K562 (cell line): Measurements from ENCODE around the gene SH3TC2. TPM values are rescaled to one million over a fixed set of nuclear protein-coding genes. Genes with fewer than 3 reads are reported as not detected.

Experiments
- ATAC-seq: fragments of 200-7000 bp; cut with Tn5 transposase; 3 replicates; pipeline ENCODE4 v1.9.1; 2020; ENCODE audit warnings: moderate library complexity
- BruUV-seq: library from RNA; stranded (reverse); fragments of 400-500 nt; replicated peaks from 2 replicates; lab custom pipeline; 2021; lab: Mats Ljungman, UMichigan
- CTCF ChIA-PET: fragments of 300-600 bp; formaldehyde crosslinking; extraction: SDS; loops from one replicate; lab custom pipeline; 2021; ENCODE audit warnings: low intra/inter-chr PET ratio; lab: Yijun Ruan, JAX
- POLR2A ChIA-PET: fragments of 300-600, 350-650 bp; sonication (Branson Sonifier 250); formaldehyde crosslinking; extraction: SDS; loops from one replicate; lab custom pipeline; 2021; ENCODE audit warnings: antibody characterized with exemption, inconsistent platforms; lab: Yijun Ruan, JAX
- DNase-seq, 4 experiments: peaks; one replicate each; pipeline versions ENCODE4 v3.0.0 to v3.0.0-alpha.2; 2011 to 2018; ENCODE audit warnings: low spot score in 3 of 4, mixed read lengths in 3 of 4; ENCODE audit errors: extremely low read depth in 1 of 4
- FAIRE-seq: peaks from 2 replicates; lab custom pipeline; 2011; peaks lifted over from hg19 to GRCh38; lab: Jason Lieb, UNC
- H2AFZ ChIP-seq: 2 replicates; pipeline ENCODE4 v1.6.0; 2011; ENCODE audit warnings: low read depth, low read length, control low read depth, inconsistent platforms
- H3K27ac ChIP-seq: fragments of 200-600 bp; 3 replicates; pipeline ENCODE4 v1.8.0; 2011; ENCODE audit warnings: low read depth, mild to moderate bottlenecking, control low read depth, inconsistent platforms, low read length, moderate library complexity, mixed read lengths; ENCODE audit errors: extremely low read depth
- H3K27me3 ChIP-seq, 2 experiments: fragments of 300-600 bp in 1 of 2; 2 replicates in 1 of 2; 3 replicates in 1 of 2; pipeline versions ENCODE4 v1.6.0 to v1.8.0; 2011; ENCODE audit warnings: inconsistent platforms in 2 of 2, low read length in 2 of 2, mild to moderate bottlenecking in 1 of 2, mixed read lengths in 1 of 2, moderate library complexity in 1 of 2; ENCODE audit not compliant: control insufficient read depth in 2 of 2, insufficient read depth in 2 of 2
- H3K36me3 ChIP-seq: fragments of 300-600 bp; 3 replicates; pipeline ENCODE4 v1.8.0; 2011; ENCODE audit warnings: mild to moderate bottlenecking, low read length, inconsistent platforms; ENCODE audit not compliant: control insufficient read depth, insufficient read depth
- H3K4me1 ChIP-seq, 2 experiments: fragments of 200-600 bp in 1 of 2; replicated peaks in 1 of 2; 2 replicates in 1 of 2; 3 replicates in 1 of 2; pipeline versions ENCODE4 v1.5.1 to v1.8.0; 2011; ENCODE audit warnings: inconsistent platforms in 2 of 2, low read length in 2 of 2, mild to moderate bottlenecking in 1 of 2, mixed read lengths in 1 of 2, moderate library complexity in 1 of 2; ENCODE audit not compliant: control insufficient read depth in 2 of 2, insufficient read depth in 2 of 2
- H3K4me2 ChIP-seq: 2 replicates; pipeline ENCODE4 v1.6.1; 2011; ENCODE audit warnings: low read length, control low read depth, inconsistent platforms, mixed read lengths; ENCODE audit not compliant: insufficient read depth
- H3K4me3 ChIP-seq: fragments of 200-600 bp; sonication (generic), shearing (Covaris generic); 2 replicates; pipeline ENCODE4 v1.5.1; 2016; ENCODE audit warnings: control low read depth, inconsistent platforms
- H3K79me2 ChIP-seq: fragments of 200-600 bp; 3 replicates; pipeline ENCODE4 v1.8.0; 2011; ENCODE audit warnings: low read length, inconsistent platforms; ENCODE audit not compliant: control insufficient read depth, insufficient read depth
- H3K9ac ChIP-seq, 2 experiments: 2 replicates each; pipeline versions ENCODE4 v1.6.0 to v1.6.1; 2011; ENCODE audit warnings: low read depth in 2 of 2, low read length in 2 of 2, control low read depth in 1 of 2, inconsistent platforms in 1 of 2, mild to moderate bottlenecking in 1 of 2, mixed read lengths in 1 of 2; ENCODE audit not compliant: insufficient read depth in 1 of 2
- H3K9me1 ChIP-seq: one replicate; pipeline ENCODE4 v1.6.0; 2011; ENCODE audit warnings: inconsistent platforms, mild to moderate bottlenecking, low read length, moderate library complexity; ENCODE audit not compliant: control insufficient read depth, insufficient read depth
- H3K9me3 ChIP-seq: replicated peaks from 2 replicates; pipeline ENCODE4 v1.5.1; 2011; ENCODE audit warnings: low read depth, low read length, inconsistent platforms; ENCODE audit not compliant: control insufficient read depth, insufficient read depth
- H4K20me1 ChIP-seq: replicated peaks from 2 replicates; pipeline ENCODE4 v1.6.1; 2011; ENCODE audit warnings: low read length, inconsistent platforms, mixed read lengths; ENCODE audit not compliant: control insufficient read depth, insufficient read depth
- ATF3 ChIP-seq, 2 experiments: fragments of 450-650 bp in 1 of 2; sonication (generic) in 1 of 2; formaldehyde crosslinking in 1 of 2; IDR thresholded peaks in 1 of 2; conservative IDR thresholded peaks in 1 of 2; 2 replicates each; pipeline versions ENCODE4 v1.6.1 to v1.8.1; 2016 to 2023; ENCODE audit warnings: mild to moderate bottlenecking in 2 of 2, moderate library complexity in 2 of 2, inconsistent platforms in 1 of 2, missing genetic modification reagents in 1 of 2
- CHD2 ChIP-seq: IDR thresholded peaks from 2 replicates; pipeline ENCODE4 v1.6.1; 2011; ENCODE audit warnings: low read depth, low read length
- CLOCK ChIP-seq: fragments of 250-450 bp; sonication (Bioruptor Pico); IDR thresholded peaks from 2 replicates; pipeline ENCODE4 v1.4.0; 2020; ENCODE audit warnings: mild to moderate bottlenecking, moderate library complexity, borderline replicate concordance
- CSDE1 ChIP-seq, 2 experiments: fragments of 450-650 bp; IDR thresholded peaks; 2 replicates each; pipeline ENCODE4 v1.6.1; 2016; ENCODE audit warnings: mild to moderate bottlenecking in 1 of 2
- DLX4 ChIP-seq: fragments of 250-450 bp; sonication (Bioruptor Pico); IDR thresholded peaks from 2 replicates; pipeline ENCODE4 v1.6.1; 2021; ENCODE audit warnings: mild to moderate bottlenecking
- FIP1L1 ChIP-seq: fragments of 200-400 bp; formaldehyde crosslinking; IDR thresholded peaks from 2 replicates; pipeline ENCODE4 v1.6.1; 2018; ENCODE audit warnings: mild to moderate bottlenecking, low read depth, low read length; ENCODE audit not compliant: poor library complexity, severe bottlenecking
- FOXJ3 ChIP-seq: sonication (generic); formaldehyde crosslinking; IDR thresholded peaks from 2 replicates; pipeline ENCODE4 v1.4.0; 2020; ENCODE audit warnings: mild to moderate bottlenecking, missing genetic modification reagents
- MCM5 ChIP-seq: fragments of 450-650 bp; IDR thresholded peaks from 2 replicates; pipeline ENCODE4 v1.6.1; 2016; ENCODE audit warnings: low read depth
- MITF ChIP-seq: IDR thresholded peaks from 2 replicates; pipeline ENCODE4 v1.6.1; 2014; ENCODE audit warnings: antibody characterized with exemption
- PYGO2 ChIP-seq: fragments of 450-650 bp; IDR thresholded peaks from 2 replicates; pipeline ENCODE4 v1.6.1; 2016; ENCODE audit warnings: mild to moderate bottlenecking, missing genetic modification characterization, moderate library complexity, missing compliant biosample characterization
- THRAP3 ChIP-seq: fragments of 450-650 bp; IDR thresholded peaks from 2 replicates; pipeline ENCODE4 v1.6.1; 2016; ENCODE audit warnings: mild to moderate bottlenecking, inconsistent platforms, borderline replicate concordance
- ZNF324 ChIP-seq: fragments of 250-450 bp; sonication (Bioruptor Pico); IDR thresholded peaks from 2 replicates; pipeline ENCODE4 v1.4.0; 2020; ENCODE audit warnings: mild to moderate bottlenecking
- ZNF445 ChIP-seq: fragments of 250-450 bp; sonication (Bioruptor Pico); IDR thresholded peaks from 2 replicates; pipeline ENCODE4 v1.4.0; 2020; ENCODE audit warnings: low read depth, mild to moderate bottlenecking, moderate library complexity
- ZNF696 ChIP-seq: fragments of 250-450 bp; sonication (Bioruptor Pico); conservative IDR thresholded peaks from 2 replicates; pipeline ENCODE4 v1.4.0; 2020; ENCODE audit warnings: mild to moderate bottlenecking, moderate library complexity
- ZNF76 ChIP-seq: fragments of 250-450 bp; sonication (Bioruptor Pico); IDR thresholded peaks from 2 replicates; pipeline ENCODE4 v1.4.0; 2020; ENCODE audit warnings: mild to moderate bottlenecking, moderate library complexity, borderline replicate concordance
- WGBS: fragments of 100-300 bp; shearing (Covaris generic); methylation state at CpG from one replicate; pipeline ENCODE4 v1.1.6; 2016; ENCODE audit warnings: low coverage, mixed read lengths; ENCODE audit not compliant: insufficient coverage; ENCODE audit errors: missing lambda C conversion rate; 5-methylcytosine and 5-hydroxymethylcytosine counted together
- in situ Hi-C: fragments of 300-500 bp; cut with MboI; formaldehyde crosslinking; loops from 4 replicates; pipeline ENCODE4 v1.15.0; 2018; ENCODE audit warnings: inconsistent platforms, mixed read lengths
- intact Hi-C: fragments of 100-400 bp; cut with micrococcal nuclease; formaldehyde crosslinking; loops from 2 replicates; pipeline ENCODE4 v1.14.2; 2022
- polyA plus RNA-seq, 8 experiments: library from polyadenylated mRNA; depleted of rRNA in 4 of 8; stranded (reverse) in 5 of 8; unstranded in 3 of 8; fragments of >200 nt; fragmentation: Nextera tagmentation in 2 of 8; fragmentation: Illumina TruSeq in 1 of 8; extraction: Ambion mirVana in 2 of 8; extraction: Trizol in 1 of 8; gene quantifications; 2 replicates each; pipeline versions ENCODE4 v1.2.1 to v1.2.3, GENCODE V29; 2011 to 2014; ENCODE audit warnings: inconsistent platforms in 1 of 8, missing spikeins in 1 of 8
- total RNA-seq, 7 experiments: library from RNA; depleted of rRNA in 6 of 7; stranded (reverse); fragments of >200 nt in 6 of 7; fragmentation: Illumina TruSeq in 2 of 7; extraction: Trizol in 2 of 7; gene quantifications; 2 replicates each; pipeline versions ENCODE4 v1.2.1 to v1.2.3, GENCODE V29; 2011 to 2021; ENCODE audit warnings: low replicate concordance in 1 of 7

The SH3TC2 gene
- total and polyA plus RNA-seq, 9 of the 15 experiments (the other 6 are each of a cell fraction or from before 2014, with no cell fraction given): 0.03 to 0.80 (median 0.55) TPM; not detected in 1

- H3K79me2 ChIP-seq: no peaks in the 10 kb centered on the region
- no peaks in the 10 kb centered on the region for H3K9me1 ChIP-seq
- no peak overlapping the region for H3K9ac ChIP-seq
- no TSS peak for BruUV-seq
- no peaks in the 10 kb centered on the region; a peak in 1 of 5 replicates for H3K4me1 ChIP-seq
- no peaks in the 10 kb centered on the region for H4K20me1 ChIP-seq
- H3K27ac ChIP-seq: no peak overlapping the region
- FAIRE-seq: no peak
- CTCF ChIA-PET: no interaction called here
- H3K4me2 ChIP-seq: no peak overlapping the region
- POLR2A ChIA-PET: no interaction called here
- DNase-seq: no peak
- in situ Hi-C loops (no loop called here), intact Hi-C loops (no loop called here)
- no peak for ATAC-seq
- H3K27me3 ChIP-seq: peaks cover 0 to 4% of the 10 kb centered on the region in 2 experiments; a peak in 1 of 5 replicates
- no peak overlapping the region for H2AFZ ChIP-seq
- no peak overlapping the region for H3K4me3 ChIP-seq
- no peaks in the 10 kb centered on the region for H3K36me3 ChIP-seq
- H3K9me3 ChIP-seq: no peaks in the 10 kb centered on the region
- 21% methylated on average over 2 of the region's 2 CpGs for WGBS
- no peak for TF ChIP-seq DLX4
- TF ChIP-seq FIP1L1: no peak
- no peak for TF ChIP-seq ZNF445 (CRISPR knock-in tag)
- TF ChIP-seq ATF3 (IDR thresholded peaks at IDR 0.05): no peak
- TF ChIP-seq ATF3 (CRISPR knock-in tag; conservative IDR thresholded peaks at IDR 0.05): no peak
- no peak for TF ChIP-seq THRAP3
- no peak for TF ChIP-seq ZNF696 (CRISPR knock-in tag)
- TF ChIP-seq FOXJ3 (CRISPR knock-in tag): no peak
- no peak for TF ChIP-seq PYGO2
- TF ChIP-seq CSDE1 (IDR thresholded peaks at IDR 0.05): no peak
- TF ChIP-seq CLOCK (CRISPR knock-in tag): no peak
- no peak for TF ChIP-seq ZNF324 (CRISPR knock-in tag)
- TF ChIP-seq MCM5: no peak
- no peak for TF ChIP-seq ZNF76 (CRISPR knock-in tag)
- no peak for TF ChIP-seq MITF
- no peak for TF ChIP-seq CHD2
Observed at GRCh38 chr5:149069711-149070110, 6.8 kb upstream of the SH3TC2 start.
